HG03442 (cell line): ENCODE data around the gene DIS3L2.

Experiments used
- ATAC-seq: cut with Tn5 transposase; IDR thresholded peaks from one replicate; pipeline ENCODE4 v1.9.1; 2021; ENCODE audit warnings: mild to moderate bottlenecking, moderate library complexity; ENCODE audit not compliant: unreplicated experiment

The DIS3L2 gene

DNA sequence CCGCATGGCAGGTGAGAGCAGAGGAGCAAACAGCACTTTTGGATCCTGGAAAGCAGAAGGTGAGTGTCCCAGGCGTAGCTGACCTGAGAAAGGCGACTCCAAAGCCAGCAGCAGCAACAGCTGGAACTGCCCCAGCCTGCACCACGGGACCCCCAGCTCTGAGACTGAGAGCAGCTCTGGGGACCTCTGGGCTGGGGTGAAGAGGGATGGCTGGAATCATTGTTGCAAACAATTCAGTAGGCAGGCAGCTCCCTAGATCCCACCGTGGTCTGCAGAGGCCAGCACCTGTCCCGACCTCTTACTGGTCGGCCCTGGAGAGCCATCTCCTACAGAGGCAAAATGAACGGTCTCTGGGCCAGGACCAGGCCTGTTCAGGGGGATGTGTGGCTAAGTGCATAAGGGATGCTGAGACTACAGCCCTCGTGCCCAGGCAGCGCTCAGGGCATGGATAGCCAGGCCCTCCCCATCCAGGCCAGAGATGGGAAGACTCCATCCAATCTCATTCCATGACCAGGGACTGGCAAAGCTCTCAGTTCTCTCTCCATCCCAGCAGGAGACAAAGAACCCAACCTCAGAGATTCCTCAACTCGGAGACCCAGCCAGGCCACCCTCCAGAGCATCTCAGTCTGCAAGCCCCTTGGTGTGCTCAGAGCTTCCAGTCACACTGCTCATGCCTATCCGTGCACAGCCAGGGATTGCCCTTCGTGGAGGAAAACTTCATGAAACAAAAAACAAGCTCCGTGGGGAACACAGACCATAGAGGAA is 378.8 kb downstream of the DIS3L2 start:
- no peak for ATAC-seq

DNA sequence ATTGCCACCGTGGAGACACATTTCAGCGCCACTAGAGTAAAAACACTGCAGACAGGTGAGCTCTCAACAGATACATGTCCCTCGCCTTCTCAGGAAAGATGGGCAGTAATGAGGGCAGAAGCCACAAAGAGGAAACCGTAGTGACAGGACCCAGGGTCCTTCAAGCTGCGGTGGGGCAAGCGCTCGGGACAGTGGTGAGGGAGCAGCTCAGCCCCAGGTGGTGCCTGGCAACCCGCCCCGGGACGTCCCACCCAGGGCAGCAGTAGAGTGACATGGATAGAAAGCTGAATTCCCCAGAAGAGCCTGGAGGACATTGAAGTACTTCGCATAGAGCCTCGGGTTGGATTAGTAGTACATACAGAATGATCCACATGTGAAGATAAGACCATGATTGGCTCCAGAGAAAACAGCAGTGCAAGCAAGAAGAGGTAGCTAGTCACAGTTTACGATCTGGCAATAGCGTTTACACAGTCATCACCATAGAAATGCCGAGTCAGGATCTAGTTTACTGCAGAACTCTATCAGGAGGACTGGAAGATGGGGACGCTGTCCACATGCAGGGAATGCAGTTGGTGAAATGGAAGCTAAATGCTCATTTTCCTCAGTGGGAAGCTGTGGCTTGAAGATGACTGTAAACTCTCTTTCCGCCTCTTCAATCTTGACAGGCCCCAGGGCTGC is 379.7 kb downstream of the DIS3L2 start:
- ATAC-seq = no peak

DNA sequence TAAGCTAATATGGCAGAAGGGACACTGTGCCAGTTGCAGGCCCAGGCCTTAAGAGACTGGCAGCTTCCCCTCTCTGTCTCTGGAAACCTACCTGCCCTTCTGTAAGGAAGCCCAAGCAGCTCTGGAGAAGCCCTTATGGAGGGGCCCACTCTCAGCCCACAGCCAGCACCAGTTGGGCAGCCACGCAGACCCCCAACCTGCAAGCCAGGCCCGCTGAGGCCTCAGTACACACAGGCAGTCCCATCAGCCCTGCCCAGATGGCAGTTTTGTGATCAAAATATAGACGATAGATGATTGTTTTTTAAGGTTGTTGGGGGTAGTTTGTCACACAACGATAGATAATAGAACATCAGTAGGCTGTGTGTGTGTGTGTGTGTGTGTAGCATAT is 380.2 kb downstream of the DIS3L2 start:
- ATAC-seq = no peak

DNA sequence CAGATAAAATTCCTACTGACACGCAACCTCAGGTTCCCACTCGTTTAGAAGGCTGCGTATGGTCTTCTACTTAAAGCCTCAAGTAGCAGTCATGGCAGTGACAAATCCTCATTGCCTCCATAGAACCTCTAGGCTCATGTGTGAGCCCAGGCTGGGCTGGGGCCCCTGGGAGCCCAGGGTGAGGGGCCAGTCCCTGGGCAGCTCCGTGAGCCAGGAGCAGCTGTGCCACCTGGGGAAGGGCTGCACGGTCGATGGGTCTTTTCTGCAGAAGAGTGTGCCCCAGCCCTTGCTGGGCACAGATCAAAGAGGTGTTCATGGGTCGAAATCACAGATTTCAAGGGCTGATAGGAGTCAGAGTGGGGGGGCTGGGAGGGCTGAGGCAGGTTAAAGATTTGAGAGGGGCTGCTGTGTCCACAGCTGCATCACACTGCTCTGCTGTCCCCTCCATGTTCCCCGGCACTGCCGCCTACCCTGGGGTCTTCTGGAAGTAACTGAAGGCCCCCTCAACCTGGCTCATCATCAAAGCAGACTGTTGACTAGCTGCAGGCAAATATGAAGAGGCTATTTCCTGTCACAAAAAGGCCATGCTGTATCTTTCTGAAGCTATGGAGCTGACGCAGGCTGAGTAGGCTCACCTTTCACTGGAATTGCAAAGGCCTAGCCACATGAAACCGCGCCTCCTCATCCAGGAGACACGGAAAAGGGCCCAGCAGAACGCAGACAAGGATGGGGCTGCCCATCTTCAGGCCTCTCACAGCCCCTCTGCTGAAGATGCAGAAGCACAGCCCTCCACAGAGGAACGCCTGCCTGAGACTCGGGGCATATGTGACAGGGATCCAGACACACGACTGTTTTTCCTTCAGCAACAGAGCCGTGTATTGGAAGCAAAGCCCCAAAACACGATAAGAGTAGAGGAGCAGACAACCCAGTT is 381.4 kb downstream of the DIS3L2 start:
- no peak for ATAC-seq

DNA sequence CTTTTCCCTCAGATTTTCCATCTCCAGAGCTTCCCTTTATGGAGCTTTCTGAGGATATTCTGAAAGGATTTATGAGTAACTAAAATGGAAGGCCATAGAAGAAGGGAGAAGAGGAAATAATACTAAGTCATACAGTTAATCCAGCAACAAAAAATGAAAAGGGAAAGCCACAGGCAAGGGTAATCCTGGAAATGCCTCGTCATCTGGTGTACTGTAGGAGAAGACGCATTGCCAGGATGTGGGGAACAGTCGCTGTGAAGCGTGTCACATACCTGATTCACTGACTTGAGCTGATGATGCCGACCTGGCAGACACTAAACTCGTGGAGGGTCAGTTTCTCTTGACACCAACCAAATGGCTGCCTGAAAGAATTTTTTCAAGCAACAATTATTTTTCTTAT is 382.3 kb downstream of the DIS3L2 start:
- ATAC-seq = no peak

DNA sequence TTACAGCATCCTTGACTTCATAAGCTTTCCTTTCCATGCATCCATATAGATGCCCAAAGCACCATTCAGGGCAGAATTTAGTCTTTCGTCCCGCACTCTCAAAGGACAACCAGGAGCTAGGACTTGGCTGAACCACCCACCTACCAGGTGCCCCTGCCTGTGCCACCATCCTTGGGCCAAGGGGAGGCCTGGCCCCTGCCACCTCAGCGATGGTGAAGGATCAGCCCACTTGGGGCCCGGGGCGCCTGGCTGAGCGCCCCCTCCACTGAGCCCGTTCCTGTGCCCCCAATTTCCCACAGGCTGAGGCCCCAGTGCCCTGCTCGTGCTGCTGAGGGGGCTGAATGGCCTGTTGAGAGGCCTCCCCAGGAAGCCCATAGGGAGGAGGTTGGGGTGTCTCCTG is 383.7 kb downstream of the DIS3L2 start:
- ATAC-seq = no peak

DNA sequence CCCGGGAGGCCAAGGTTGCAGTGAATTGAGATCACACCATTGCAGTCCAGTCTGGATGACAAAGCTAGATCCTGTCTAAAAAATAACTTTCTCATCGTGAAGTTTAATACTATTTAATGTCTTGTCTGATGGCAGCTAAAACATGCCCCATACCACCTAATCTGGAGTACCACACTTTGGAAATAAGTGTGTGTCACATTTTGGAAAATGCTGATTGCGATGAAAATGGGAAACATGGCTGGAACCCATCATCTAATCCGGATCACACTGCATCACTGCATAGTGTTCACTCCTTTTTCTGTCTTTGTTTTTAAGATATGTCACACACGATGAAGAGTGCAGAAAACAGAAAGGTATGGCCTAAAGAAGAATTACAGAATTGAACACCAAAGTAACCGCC is 385.9 kb downstream of the DIS3L2 start:
- ATAC-seq = no peak

DNA sequence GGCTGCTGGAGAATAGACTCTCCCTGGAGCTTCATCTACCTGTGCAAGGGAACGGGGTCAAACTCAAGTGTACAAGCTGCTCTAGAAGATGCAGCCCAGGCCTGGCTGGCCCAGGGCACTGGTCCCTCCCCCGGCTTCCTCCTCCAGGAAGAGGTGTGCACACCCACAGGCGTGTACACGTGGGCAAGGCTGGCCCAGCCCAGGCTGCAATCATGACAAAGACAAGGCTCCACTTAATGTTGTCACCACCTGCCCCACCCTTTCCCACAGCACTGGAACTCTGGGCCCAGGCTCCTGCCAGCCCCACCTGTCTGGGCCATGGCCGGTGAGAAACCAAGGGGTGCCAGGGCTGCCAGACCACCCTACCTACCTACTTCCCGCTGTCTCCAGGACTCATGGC is 387.4 kb downstream of the DIS3L2 start:
- ATAC-seq = no peak

DNA sequence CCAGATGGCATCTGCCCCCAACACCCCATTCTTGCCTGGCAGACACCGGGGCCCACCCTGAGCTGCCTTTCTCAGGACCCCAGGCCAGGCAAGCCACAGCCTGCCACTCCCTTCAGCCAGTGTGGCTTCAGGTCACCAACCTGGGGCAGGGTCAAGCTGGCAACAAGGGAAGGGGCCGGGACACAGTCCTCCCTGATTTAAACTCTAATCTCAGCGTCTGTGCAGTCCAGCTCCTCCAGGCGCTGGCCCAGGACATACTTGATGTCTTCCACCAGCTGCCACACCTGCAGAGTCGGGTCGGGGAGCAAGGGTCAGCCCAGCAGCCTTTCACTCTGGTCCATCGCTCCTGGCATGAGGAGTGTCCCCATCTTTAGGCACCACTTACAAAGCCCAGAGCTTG is 388.0 kb downstream of the DIS3L2 start:
- ATAC-seq = no peak

DNA sequence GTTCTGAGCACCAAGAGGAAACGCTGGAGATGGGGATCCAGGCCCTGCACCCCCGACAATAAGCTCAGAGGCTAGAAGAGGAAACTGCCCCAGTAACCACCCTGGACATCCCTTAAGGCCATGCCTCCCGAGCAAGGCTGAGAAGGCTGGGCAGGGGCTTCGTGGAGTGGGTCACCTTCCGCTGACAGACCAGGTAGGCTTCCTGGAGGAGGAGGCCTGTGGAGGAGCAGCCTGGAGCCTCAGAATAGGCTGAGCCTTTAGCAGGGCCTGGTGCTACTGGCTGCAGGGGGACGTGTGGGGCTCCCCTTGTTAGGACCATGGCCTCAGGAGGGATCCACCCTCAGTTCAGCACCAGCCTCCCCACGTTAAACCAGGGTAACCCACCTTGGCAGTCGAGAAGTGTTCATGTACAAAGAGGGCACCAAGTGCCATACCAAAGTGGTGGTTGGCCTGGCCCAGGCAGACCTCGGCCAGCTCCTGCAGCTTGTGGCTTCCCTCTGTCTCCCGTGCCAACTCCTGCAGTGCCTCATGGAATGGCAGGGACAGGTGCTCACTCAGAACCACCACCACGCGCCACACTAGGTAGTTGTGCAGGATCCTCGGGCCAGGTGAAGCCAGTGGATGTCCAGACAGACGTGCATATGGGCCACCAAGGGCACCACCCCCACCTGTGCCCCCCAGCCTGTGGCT is 388.6 kb downstream of the DIS3L2 start:
- no peak for ATAC-seq

DNA sequence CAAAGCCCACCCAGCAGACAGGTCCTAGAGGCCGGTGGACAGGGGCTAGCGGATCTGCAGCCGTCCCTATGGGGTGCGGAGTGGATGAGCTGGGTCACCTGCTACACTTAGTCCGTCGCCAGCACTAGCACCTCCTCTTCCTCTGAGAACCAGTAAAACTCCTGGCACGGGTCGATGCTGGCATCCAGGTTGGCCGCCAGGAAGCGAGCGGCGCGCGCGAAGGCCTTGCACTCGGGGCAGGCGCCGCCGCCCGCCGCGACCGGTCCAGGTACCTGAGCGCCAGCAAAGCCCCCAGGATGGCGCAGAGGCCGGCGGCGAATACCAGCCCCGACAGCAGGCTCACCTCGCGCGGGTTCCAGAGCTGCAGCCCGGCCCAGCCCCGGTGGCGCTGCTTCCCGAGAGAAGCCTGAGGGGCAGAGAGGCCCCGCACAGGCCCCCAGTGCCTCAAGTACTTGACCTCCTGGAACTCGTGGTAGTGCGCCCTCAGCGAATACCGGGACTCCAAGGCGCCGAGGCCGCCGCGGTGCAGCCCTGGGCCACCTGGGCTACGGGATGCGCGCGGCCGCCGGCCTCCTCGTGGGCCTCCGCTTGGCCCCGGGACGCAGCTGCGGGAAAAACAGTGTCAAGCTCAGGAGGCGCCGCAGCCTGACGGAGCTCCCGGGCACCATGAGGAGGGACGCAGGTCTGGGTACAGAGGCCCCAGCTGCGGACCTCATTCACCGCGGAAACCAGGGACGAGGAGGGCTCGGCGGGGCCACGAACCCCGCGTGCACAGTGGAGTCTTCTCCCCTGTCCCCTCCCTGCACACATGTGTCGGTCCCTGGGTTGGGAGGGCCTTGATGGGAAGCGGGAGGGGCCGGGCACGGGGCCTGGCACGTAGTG is 389.5 kb downstream of the DIS3L2 start:
- no peak for ATAC-seq

DNA sequence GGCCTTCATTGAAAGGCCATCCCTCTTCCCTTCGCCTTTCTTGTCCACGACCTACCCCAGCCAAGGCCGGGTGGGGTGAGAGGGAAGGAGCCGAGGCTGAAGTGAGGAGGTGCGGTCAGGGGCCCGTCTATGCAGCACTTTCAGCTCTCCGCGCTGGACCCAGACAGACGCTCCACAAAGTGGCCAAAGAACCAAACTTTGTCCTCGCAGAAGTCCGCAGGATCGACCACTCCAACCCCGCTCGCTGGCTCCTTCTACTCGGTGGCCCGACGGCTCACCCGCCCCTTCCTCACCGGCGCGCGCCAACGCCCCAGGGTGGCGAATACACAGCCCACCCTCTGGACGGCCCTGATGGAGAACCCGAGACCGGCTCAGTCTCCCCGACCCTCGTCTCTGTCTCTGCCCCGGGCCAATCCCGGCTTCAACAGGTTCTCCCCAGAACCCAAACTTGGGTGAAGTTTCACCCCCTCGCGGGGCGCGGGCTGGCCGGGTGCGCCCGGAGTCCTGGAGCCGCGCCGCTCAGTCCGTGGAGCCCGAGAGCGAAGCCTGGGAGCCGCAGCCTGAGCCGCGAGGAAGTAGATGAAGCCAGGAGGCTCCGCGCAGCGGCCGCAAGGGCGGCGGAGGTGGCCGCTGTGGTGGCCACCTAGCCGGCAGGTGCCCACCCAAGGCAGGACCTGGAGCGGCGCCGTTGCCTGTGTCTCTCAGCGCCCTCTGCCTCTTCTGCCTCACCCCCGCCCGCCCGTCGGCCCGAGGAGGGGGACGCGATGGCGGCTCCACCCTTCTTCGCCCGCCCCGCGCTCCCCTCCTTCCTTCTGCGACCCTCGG is 390.4 kb downstream of the DIS3L2 start:
- ATAC-seq = no peak

DNA sequence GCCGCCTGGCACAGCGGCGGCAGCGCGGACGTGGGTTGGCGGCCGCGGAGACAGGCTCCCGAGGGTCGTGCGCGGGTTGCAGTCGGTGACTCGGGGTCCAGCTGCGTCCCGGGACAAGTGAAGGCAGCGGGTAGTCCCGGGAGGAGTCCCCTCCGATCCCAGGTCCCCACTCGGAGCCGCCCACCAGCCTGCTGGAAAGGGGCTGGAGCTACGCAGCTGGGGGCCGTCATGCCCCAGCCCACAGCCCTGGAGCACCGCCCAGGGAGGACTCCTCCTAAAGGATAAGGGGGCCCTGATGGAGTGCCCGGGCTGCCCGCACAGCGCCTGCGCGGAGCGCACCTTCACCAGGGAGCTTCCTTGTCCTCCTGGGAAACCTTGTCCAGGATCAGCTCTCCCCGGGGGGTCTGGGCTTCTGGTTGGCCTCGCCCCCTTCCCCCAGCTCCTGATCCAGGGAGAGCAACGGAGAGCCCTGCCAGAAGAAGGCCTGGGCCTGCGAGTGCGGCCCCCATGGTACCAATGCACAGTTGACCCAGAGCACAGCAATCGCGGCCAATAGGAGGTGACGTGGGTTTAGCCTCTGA is 391.1 kb downstream of the DIS3L2 start:
- no peak for ATAC-seq

DNA sequence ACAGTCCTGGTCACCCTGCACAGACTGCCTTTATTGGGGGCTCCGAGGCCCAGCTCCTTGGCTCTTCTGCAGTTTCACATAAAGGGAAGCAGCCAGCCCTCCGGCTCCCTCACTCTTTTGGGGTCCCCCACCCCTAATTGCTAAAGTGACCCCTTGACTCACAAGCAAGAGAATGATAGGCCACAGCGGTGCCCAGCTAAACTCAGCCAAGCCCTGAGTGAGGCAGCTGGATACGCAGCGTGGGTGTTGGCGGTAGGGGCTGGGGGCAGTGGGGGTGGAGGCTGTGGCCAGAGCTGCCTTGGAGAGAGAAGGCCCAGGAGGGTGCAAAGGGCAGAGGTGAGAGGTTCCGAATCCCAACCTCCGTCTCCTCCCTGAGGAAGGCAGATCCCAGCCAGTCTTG is 391.6 kb downstream of the DIS3L2 start:
- no peak for ATAC-seq

DNA sequence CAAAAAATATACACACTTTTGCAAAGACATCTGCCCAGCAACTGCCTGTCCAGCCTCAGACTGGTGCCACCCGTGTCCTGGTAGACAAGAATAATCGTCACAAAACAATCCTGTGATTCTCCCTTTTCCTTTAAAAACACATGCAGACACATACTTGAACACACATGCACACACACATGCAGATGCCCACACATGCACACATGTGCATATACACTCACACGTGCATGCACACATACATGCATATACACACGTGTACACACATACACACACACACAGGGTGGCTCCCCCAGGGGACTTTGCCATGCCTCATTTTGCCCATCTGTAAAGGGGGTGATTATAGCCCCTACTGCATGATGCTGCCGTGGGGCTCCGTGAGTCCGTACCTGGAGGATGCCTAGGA is 392.1 kb downstream of the DIS3L2 start:
- ATAC-seq = no peak

DNA sequence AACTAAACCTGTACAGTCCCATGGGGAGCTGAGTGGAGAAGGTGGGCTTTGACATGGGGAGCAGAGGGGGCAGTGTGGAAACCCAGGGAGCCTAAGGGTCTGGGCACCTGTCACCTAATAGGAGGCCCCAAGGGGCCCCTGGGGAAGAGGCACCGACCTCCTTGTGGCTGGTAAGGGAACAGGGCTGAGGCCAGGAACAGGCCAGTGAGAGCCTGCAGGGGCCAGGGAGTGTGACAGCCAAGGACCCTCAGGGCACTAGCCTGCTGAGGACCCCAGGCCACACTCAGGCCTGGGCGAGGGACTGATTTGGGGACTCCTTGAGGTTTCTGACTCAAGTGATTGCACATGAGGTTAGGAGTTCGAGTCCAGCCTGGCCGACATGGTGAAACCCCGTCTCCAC is 392.6 kb downstream of the DIS3L2 start:
- ATAC-seq = no peak

DNA sequence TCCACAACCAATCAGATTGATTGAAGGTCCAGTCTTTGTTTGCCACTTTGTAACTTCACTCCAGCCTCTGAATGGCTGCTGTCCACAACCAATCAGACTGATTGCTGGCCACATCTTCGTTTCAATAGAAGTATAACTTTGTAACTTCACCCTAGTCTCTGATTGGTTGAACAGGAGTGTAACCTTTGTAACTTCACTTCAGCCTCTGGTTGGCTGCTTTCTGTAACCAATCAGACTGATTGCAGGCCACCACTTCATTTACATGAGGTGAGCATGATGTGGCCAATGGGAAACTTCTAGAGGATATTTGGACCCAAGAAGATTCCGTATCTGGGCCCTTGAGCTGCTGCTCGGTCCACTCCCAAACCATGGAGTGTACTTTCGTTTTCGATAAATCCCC is 400.1 kb downstream of the DIS3L2 start:
- ATAC-seq = no peak

DNA sequence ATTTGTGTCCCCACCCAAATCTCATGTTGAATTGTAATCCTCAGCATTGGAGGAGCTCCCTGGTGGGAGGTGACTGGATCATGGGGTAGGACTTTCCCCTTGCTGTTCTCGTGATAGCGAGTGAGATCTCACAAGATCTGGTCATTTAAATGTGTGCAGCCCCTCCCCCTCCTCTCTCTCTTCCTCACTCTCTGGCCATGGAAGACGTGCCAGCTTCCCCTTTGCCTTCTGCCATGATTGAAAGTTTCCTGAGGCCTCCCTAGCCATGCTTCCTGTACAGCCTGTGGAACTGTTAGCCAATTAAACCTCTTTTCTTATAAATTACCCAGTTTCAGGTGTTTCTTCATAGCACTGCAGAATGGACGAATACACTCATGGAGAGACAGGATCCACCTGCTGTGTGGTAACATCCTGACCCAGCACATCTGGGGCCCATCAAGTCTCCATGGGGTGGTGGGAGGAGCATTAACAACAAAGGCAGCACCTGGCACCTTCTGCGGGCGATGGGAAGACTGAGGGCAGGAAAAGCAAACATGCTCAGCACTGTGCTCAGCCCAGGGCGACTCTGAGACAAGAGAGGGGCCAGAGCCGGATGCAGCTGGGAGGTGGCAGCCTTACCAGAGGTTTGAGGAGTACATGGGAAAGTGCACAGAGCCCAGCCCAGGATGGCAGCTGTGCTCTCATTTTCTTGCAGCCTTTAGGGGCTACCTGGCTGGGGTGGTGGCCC is 400.8 kb downstream of the DIS3L2 start:
- ATAC-seq = no peak
